Testis (tissue), 2 donors: Measurements from ENCODE around the gene ARPC2.
A peak's percentile ranks its signal among the peaks of the same experiment; 100 is the strongest.

ENCODE experiments used
- CTCF ChIP-seq, 3 experiments: fragments of 450-650 bp in 2 of 3; fragments of 200-600 bp in 1 of 3; sonication (generic) in 1 of 3; IDR thresholded peaks; one replicate each; pipeline ENCODE4 v1.5.1; 2016 to 2019; ENCODE audit warnings: antibody characterized with exemption in 3 of 3, mild to moderate bottlenecking in 2 of 3, moderate library complexity in 1 of 3
- POLR2A ChIP-seq: fragments of 450-650 bp; IDR thresholded peaks from one replicate; pipeline ENCODE4 v1.6.1; 2017; ENCODE audit warnings: antibody characterized with exemption, mild to moderate bottlenecking, moderate library complexity

GRCh38 chr2:218168635-218169462 lies 48.1 kb upstream of the ARPC2 start:
- TF ChIP-seq CTCF (IDR thresholded peaks at IDR 0.05) (peak in 2 of 3 experiments; percentile 49 to 71), POLR2A (no peak)
